IMR-90 (cell line): ENCODE measurements around the gene SBK2. TPM values are rescaled to one million over a fixed set of nuclear protein-coding genes. Genes with fewer than 3 reads are reported as not detected.

Source experiments
- ATAC-seq: fragments of 200-7000 bp; cut with Tn5 transposase; 2 replicates; pipeline ENCODE4 v1.9.1; 2020; ENCODE audit warnings: low read depth, mild to moderate bottlenecking, moderate library complexity
- BruUV-seq: library from RNA; stranded (reverse); fragments of 400-500 nt; replicated peaks from 2 replicates; lab custom pipeline; 2021; lab: Mats Ljungman, UMichigan
- CTCF ChIA-PET: fragments of 300-600 bp; formaldehyde crosslinking; extraction: SDS; loops from one replicate; lab custom pipeline; 2021; ENCODE audit warnings: antibody characterized with exemption; lab: Yijun Ruan, JAX
- POLR2A ChIA-PET: fragments of 300-600 bp; sonication (Branson Sonifier 250); formaldehyde crosslinking; loops from one replicate; lab custom pipeline; 2022; ENCODE audit warnings: antibody characterized with exemption; ENCODE audit not compliant: unreplicated experiment; lab: Charles Lee
- DNase-seq: peaks from one replicate; pipeline ENCODE4 v3.0.0; 2013
- H2AFZ ChIP-seq: replicated peaks from 2 replicates; pipeline ENCODE3; 2013; ENCODE audit warnings: low read length, mild to moderate bottlenecking; ENCODE audit not compliant: poor library complexity
- H2AK5ac ChIP-seq: 2 replicates; pipeline ENCODE4 v1.6.1; 2013; ENCODE audit warnings: low read depth, low read length, inconsistent platforms
- H2AK9ac ChIP-seq: replicated peaks from 2 replicates; pipeline ENCODE3; 2013; ENCODE audit warnings: mild to moderate bottlenecking, low read depth, low read length, moderate library complexity; ENCODE audit not compliant: poor library complexity
- H2BK120ac ChIP-seq: 2 replicates; pipeline ENCODE4 v1.6.1; 2013; ENCODE audit warnings: low read depth, low read length, inconsistent platforms
- H2BK15ac ChIP-seq: 3 replicates; pipeline ENCODE4 v1.6.1; 2013; ENCODE audit warnings: low read depth, low read length, inconsistent platforms
- H2BK20ac ChIP-seq: 2 replicates; pipeline ENCODE4 v1.6.1; 2013; ENCODE audit warnings: low read depth, mild to moderate bottlenecking, inconsistent platforms, low read length, moderate library complexity
- H2BK5ac ChIP-seq: 2 replicates; pipeline ENCODE4 v1.6.1; 2013; ENCODE audit warnings: mild to moderate bottlenecking, low read depth, low read length, inconsistent platforms; ENCODE audit not compliant: poor library complexity, severe bottlenecking
- H3K14ac ChIP-seq: replicated peaks from 2 replicates; pipeline ENCODE4 v1.6.1; 2013; ENCODE audit warnings: low read depth, low read length, inconsistent platforms
- H3K18ac ChIP-seq: 2 replicates; pipeline ENCODE4 v1.6.1; 2013; ENCODE audit warnings: low read depth, low read length, control low read depth
- H3K23ac ChIP-seq: 2 replicates; pipeline ENCODE4 v1.6.1; 2013; ENCODE audit warnings: low read depth, low read length, inconsistent platforms
- H3K27ac ChIP-seq: 2 replicates; pipeline ENCODE4 v1.5.1; 2013; ENCODE audit warnings: mild to moderate bottlenecking, control low read depth, low read length; ENCODE audit not compliant: insufficient read depth
- H3K27me3 ChIP-seq: 2 replicates; pipeline ENCODE4 v1.6.1; 2013; ENCODE audit warnings: low read length; ENCODE audit not compliant: control insufficient read depth, insufficient read depth
- H3K36me3 ChIP-seq: 2 replicates; pipeline ENCODE4 v1.6.1; 2013; ENCODE audit warnings: low read length, mixed read lengths; ENCODE audit not compliant: control insufficient read depth, insufficient read depth
- H3K4ac ChIP-seq: 2 replicates; pipeline ENCODE4 v1.6.1; 2013; ENCODE audit warnings: low read depth, low read length, inconsistent platforms
- H3K4me1 ChIP-seq: 2 replicates; pipeline ENCODE4 v1.6.1; 2013; ENCODE audit warnings: low read length, mixed read lengths; ENCODE audit not compliant: control insufficient read depth, insufficient read depth
- H3K4me2 ChIP-seq: 2 replicates; pipeline ENCODE4 v1.6.1; 2013; ENCODE audit warnings: low read depth, mild to moderate bottlenecking, control low read depth, low read length, moderate library complexity
- H3K4me3 ChIP-seq: 2 replicates; pipeline ENCODE4 v1.5.1; 2013; ENCODE audit warnings: low read depth, mild to moderate bottlenecking, control low read depth, low read length, moderate library complexity; ENCODE audit not compliant: insufficient read depth
- H3K56ac ChIP-seq: 2 replicates; pipeline ENCODE4 v1.6.1; 2013; ENCODE audit warnings: low read length, inconsistent platforms; ENCODE audit not compliant: insufficient read depth; ENCODE audit errors: extremely low read depth
- H3K79me1 ChIP-seq, 2 experiments: 2 replicates each; pipeline ENCODE4 v1.6.1; 2013; ENCODE audit warnings: low read length in 2 of 2, inconsistent platforms in 1 of 2, low read depth in 1 of 2
- H3K9ac ChIP-seq: 2 replicates; pipeline ENCODE4 v1.6.1; 2013; ENCODE audit warnings: low read depth, low read length, control low read depth
- H3K9me1 ChIP-seq: 2 replicates; pipeline ENCODE4 v1.6.1; 2013; ENCODE audit warnings: low read length, inconsistent platforms; ENCODE audit not compliant: insufficient read depth
- H3K9me3 ChIP-seq: 2 replicates; pipeline ENCODE4 v1.6.1; 2013; ENCODE audit warnings: low read length; ENCODE audit not compliant: control insufficient read depth, insufficient read depth
- H4K20me1 ChIP-seq: 2 replicates; pipeline ENCODE4 v1.6.1; 2013; ENCODE audit warnings: low read length, inconsistent platforms; ENCODE audit not compliant: insufficient read depth
- H4K5ac ChIP-seq: 2 replicates; pipeline ENCODE4 v1.6.1; 2013; ENCODE audit warnings: mild to moderate bottlenecking, low read depth, low read length, control low read depth
- H4K8ac ChIP-seq, 2 experiments: 2 replicates each; pipeline ENCODE4 v1.6.1; 2013; ENCODE audit warnings: low read depth in 2 of 2, low read length in 2 of 2, control low read depth in 1 of 2, inconsistent platforms in 1 of 2
- H4K91ac ChIP-seq: 2 replicates; pipeline ENCODE4 v1.6.1; 2013; ENCODE audit warnings: low read depth, low read length, inconsistent platforms; ENCODE audit not compliant: insufficient read depth
- BHLHE40 ChIP-seq: fragments of 150-350 bp; IDR thresholded peaks from 2 replicates; pipeline ENCODE4 v1.6.1; 2016; ENCODE audit warnings: mild to moderate bottlenecking, low read depth, low read length
- CHD1 ChIP-seq: IDR thresholded peaks from 2 replicates; pipeline ENCODE4 v1.6.1; 2012; ENCODE audit warnings: low read depth, low read length, improper control_type of control experiment
- MXI1 ChIP-seq: IDR thresholded peaks from 2 replicates; pipeline ENCODE4 v1.6.1; 2012; ENCODE audit warnings: low read depth, mild to moderate bottlenecking, low read length, moderate library complexity, borderline replicate concordance
- NFE2L2 ChIP-seq: fragments of 150-350 bp; IDR thresholded peaks from 2 replicates; pipeline ENCODE4 v1.6.1; 2016; ENCODE audit warnings: low read depth, mild to moderate bottlenecking, low read length
- POLR2A ChIP-seq: IDR thresholded peaks from 2 replicates; pipeline ENCODE4 v1.6.1; 2012; ENCODE audit warnings: mild to moderate bottlenecking, low read depth, low read length
- RCOR1 ChIP-seq: IDR thresholded peaks from 2 replicates; pipeline ENCODE4 v1.6.1; 2012; ENCODE audit warnings: mild to moderate bottlenecking, low read length, improper control_type of control experiment; ENCODE audit not compliant: insufficient replicate concordance
- SMC3 ChIP-seq: fragments of 150-350 bp; IDR thresholded peaks from 2 replicates; pipeline ENCODE4 v1.6.1; 2016; ENCODE audit warnings: low read depth, mild to moderate bottlenecking, antibody characterized with exemption, low read length, moderate library complexity
- dilution Hi-C: fragments of 300-500 bp; cut with HindIII; formaldehyde crosslinking; loops from one replicate; pipeline ENCODE4 v1.14.3; 2018; ENCODE audit warnings: low sequenced_read_pairs; ENCODE audit not compliant: unreplicated experiment
- in situ Hi-C: fragments of 300-500 bp; cut with MboI; formaldehyde crosslinking; loops from 3 replicates; pipeline ENCODE4 v1.14.3; 2019; ENCODE audit warnings: low sequenced_read_pairs, inconsistent platforms, mixed read lengths
- intact Hi-C: fragments of 100-400 bp; cut with micrococcal nuclease; formaldehyde crosslinking; loops from 2 replicates; pipeline ENCODE4 v1.10.0; 2022
- polyA plus RNA-seq, 3 experiments: library from polyadenylated mRNA; depleted of rRNA; stranded (reverse); fragments of >200 nt; gene quantifications; 2 replicates each; pipeline ENCODE4 v1.2.3, GENCODE V29; 2012; ENCODE audit warnings: low replicate concordance in 1 of 3
- total RNA-seq: library from RNA; depleted of rRNA; stranded (reverse); fragments of >200 nt; gene quantifications from 2 replicates; pipeline ENCODE4 v1.2.3, GENCODE V29; 2012
- TF ChIP-seq, protein P1 (sequence below): fragments of 150-350 bp; IDR thresholded peaks from 2 replicates; pipeline ENCODE4 v1.6.1; 2017; ENCODE audit warnings: mild to moderate bottlenecking, antibody characterized with exemption, low read length, low read depth

The SBK2 gene
- total and polyA plus RNA-seq, 2 of the 4 experiments (the other 2 are of a cell fraction) = 0.48 TPM; not detected in 1

DNA sequence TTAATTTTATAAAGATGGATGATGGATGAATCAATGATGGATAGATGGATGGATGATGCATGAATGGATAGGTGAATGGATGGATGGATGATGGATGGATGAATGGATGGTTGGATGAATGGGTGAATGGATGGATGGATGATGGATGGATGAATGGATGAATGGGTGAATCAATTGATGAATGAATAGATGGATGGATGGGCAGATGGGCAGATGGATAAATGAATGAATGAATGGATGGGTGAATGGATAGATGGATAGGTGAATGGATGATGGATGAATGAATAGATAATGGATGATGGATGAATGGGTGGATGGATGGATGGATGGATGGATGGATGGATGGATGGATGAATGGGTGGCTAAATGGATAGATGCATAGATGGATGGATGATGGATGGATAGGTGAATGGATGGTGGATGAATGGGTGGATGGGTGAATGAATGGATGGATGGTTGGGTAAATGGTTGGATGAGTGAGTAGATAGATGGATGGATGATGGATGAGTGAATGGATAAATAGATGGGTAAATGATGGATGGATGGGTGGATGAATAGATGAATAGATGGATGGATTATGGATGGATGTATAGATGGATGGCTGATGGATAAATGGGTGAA is 30.9 kb upstream of the SBK2 start:
- Histone ChIP-seq H3K9ac (no peak overlapping the region), H2AK5ac (no peak overlapping the region), H4K20me1 (no peaks in the 10 kb centered on the region), H3K14ac (no peak overlapping the region), H2AK9ac (no peak overlapping the region), H3K18ac (no peak overlapping the region), H3K23ac (no peak overlapping the region), H3K9me3 (no peaks in the 10 kb centered on the region), H3K27ac (no peak overlapping the region), H3K27me3 (peaks cover 12% of the 10 kb centered on the region), H2BK20ac (no peak overlapping the region), H2BK120ac (no peak overlapping the region), H3K36me3 (no peaks in the 10 kb centered on the region), H4K91ac (no peak overlapping the region), H4K8ac (no peak overlapping the region), H3K4me3 (no peak overlapping the region), H2BK5ac (peak overlapping the region; percentile 33), H3K9me1 (no peaks in the 10 kb centered on the region), H3K4me2 (no peak overlapping the region), H3K4ac (no peak overlapping the region), H2AFZ (no peak overlapping the region), H4K5ac (no peak overlapping the region), H3K79me1 (no peaks in the 10 kb centered on the region), H2BK15ac (no peak overlapping the region), H3K56ac (no peak overlapping the region), H3K4me1 (no peaks in the 10 kb centered on the region)
- in situ Hi-C loops = no loop called here
- intact Hi-C loops = no loop called here
- TF ChIP-seq BHLHE40 (no peak), MXI1 (no peak), POLR2A (no peak), CHD1 (no peak), RCOR1 (no peak), SMC3 (no peak), NFE2L2 (no peak)
- TF ChIP-seq, protein P1, sequence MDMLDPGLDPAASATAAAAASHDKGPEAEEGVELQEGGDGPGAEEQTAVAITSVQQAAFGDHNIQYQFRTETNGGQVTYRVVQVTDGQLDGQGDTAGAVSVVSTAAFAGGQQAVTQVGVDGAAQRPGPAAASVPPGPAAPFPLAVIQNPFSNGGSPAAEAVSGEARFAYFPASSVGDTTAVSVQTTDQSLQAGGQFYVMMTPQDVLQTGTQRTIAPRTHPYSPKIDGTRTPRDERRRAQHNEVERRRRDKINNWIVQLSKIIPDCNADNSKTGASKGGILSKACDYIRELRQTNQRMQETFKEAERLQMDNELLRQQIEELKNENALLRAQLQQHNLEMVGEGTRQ = no peak
- no peak for ATAC-seq
- POLR2A ChIA-PET = no interaction called here
- no TSS peak for BruUV-seq
- CTCF ChIA-PET = no interaction called here
- dilution Hi-C loops = no loop called here
- no peak for DNase-seq
